Fibroblast of skin of abdomen (primary cell): Measurements from ENCODE around the gene SHROOM3.

Experiments
- DNase-seq: peaks from one replicate; pipeline ENCODE4 v3.0.0-alpha.2; 2013

The SHROOM3 gene

GRCh38 chr4:76753814-76754213 is 318.8 kb downstream of the SHROOM3 start:
- DNase-seq: peak; percentile 97

GRCh38 chr4:76754439-76754838 is 319.4 kb downstream of the SHROOM3 start:
- no peak for DNase-seq

GRCh38 chr4:76755756-76756155 is 320.7 kb downstream of the SHROOM3 start:
- peak; percentile 64 for DNase-seq

- no peak for DNase-seq
Measured at GRCh38 chr4:76756416-76756815, 321.4 kb downstream of the SHROOM3 start.

- DNase-seq: no peak
Measured at GRCh38 chr4:76757418-76757939, 322.4 kb downstream of the SHROOM3 start.

GRCh38 chr4:76758290-76758882 is 323.4 kb downstream of the SHROOM3 start:
- peak; percentile 78 for DNase-seq

- no peak for DNase-seq
Measured at GRCh38 chr4:76758996-76759395, 324.0 kb downstream of the SHROOM3 start.

GRCh38 chr4:76760193-76760592 is 325.2 kb downstream of the SHROOM3 start:
- DNase-seq: no peak

- no peak for DNase-seq
Measured at GRCh38 chr4:76762137-76763130, 327.4 kb downstream of the SHROOM3 start.

GRCh38 chr4:76764251-76764650 is 329.2 kb downstream of the SHROOM3 start:
- DNase-seq: peak; percentile 89

- peak; percentile 92 for DNase-seq
Measured at GRCh38 chr4:76765473-76766183, 330.6 kb downstream of the SHROOM3 start.

GRCh38 chr4:76767983-76768382 is 333.0 kb downstream of the SHROOM3 start:
- DNase-seq: peak; percentile 84

- peak; percentile 86 for DNase-seq
Measured at GRCh38 chr4:76772498-76773106, 337.6 kb downstream of the SHROOM3 start.

GRCh38 chr4:76773766-76774165 is 338.7 kb downstream of the SHROOM3 start:
- DNase-seq: no peak

- DNase-seq: peak; percentile 27
Measured at GRCh38 chr4:76779740-76780459, 344.9 kb downstream of the SHROOM3 start.

GRCh38 chr4:76780781-76781697 is 346.0 kb downstream of the SHROOM3 start:
- no peak for DNase-seq

GRCh38 chr4:76781698-76782595 is 346.9 kb downstream of the SHROOM3 start:
- peak; percentile 95 for DNase-seq

- DNase-seq: peak; percentile 83
Measured at GRCh38 chr4:76782837-76783236, 347.8 kb downstream of the SHROOM3 start.

GRCh38 chr4:76783836-76784235 is 348.8 kb downstream of the SHROOM3 start:
- peak; percentile 23 for DNase-seq
